ENCODE measurements around the gene ITGB4. TPM values are rescaled to one million over a fixed set of nuclear protein-coding genes. Genes with fewer than 3 reads are reported as not detected.
A peak's percentile ranks its signal among the peaks of the same experiment; 100 is the strongest.

The ITGB4 gene
- total RNA-seq, 1 donor from 2014 or later, result 82.2 TPM

DNA sequence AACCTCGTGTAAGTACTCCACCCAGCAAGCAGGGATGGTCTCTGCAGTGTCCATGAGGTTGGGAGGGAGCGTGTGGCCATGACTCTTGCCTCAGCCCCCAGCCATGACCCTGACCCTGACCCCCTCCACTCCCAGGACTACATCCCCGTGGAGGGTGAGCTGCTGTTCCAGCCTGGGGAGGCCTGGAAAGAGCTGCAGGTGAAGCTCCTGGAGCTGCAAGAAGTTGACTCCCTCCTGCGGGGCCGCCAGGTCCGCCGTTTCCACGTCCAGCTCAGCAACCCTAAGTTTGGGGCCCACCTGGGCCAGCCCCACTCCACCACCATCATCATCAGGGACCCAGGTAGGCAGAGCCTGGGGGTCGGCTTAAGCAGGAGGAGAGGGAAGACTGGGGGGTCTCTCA lies 27.4 kb downstream of the ITGB4 start:
- peaks cover 15% of the 10 kb centered on the region for H3K4me1 ChIP-seq
- H3K27me3 ChIP-seq, result no peaks in the 10 kb centered on the region
- no peaks in the 10 kb centered on the region for H3K9me3 ChIP-seq
- intact Hi-C loops (cut with DNase I), result no loop called here
- TF ChIP-seq, protein P1, sequence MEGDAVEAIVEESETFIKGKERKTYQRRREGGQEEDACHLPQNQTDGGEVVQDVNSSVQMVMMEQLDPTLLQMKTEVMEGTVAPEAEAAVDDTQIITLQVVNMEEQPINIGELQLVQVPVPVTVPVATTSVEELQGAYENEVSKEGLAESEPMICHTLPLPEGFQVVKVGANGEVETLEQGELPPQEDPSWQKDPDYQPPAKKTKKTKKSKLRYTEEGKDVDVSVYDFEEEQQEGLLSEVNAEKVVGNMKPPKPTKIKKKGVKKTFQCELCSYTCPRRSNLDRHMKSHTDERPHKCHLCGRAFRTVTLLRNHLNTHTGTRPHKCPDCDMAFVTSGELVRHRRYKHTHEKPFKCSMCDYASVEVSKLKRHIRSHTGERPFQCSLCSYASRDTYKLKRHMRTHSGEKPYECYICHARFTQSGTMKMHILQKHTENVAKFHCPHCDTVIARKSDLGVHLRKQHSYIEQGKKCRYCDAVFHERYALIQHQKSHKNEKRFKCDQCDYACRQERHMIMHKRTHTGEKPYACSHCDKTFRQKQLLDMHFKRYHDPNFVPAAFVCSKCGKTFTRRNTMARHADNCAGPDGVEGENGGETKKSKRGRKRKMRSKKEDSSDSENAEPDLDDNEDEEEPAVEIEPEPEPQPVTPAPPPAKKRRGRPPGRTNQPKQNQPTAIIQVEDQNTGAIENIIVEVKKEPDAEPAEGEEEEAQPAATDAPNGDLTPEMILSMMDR (IDR thresholded peaks at IDR 0.05), result no peak
- no peak overlapping the region for H3K27ac ChIP-seq
- no peak for ATAC-seq
- no peak for DNase-seq
- no peaks in the 10 kb centered on the region for H3K36me3 ChIP-seq
- no peak overlapping the region for H3K4me3 ChIP-seq

DNA sequence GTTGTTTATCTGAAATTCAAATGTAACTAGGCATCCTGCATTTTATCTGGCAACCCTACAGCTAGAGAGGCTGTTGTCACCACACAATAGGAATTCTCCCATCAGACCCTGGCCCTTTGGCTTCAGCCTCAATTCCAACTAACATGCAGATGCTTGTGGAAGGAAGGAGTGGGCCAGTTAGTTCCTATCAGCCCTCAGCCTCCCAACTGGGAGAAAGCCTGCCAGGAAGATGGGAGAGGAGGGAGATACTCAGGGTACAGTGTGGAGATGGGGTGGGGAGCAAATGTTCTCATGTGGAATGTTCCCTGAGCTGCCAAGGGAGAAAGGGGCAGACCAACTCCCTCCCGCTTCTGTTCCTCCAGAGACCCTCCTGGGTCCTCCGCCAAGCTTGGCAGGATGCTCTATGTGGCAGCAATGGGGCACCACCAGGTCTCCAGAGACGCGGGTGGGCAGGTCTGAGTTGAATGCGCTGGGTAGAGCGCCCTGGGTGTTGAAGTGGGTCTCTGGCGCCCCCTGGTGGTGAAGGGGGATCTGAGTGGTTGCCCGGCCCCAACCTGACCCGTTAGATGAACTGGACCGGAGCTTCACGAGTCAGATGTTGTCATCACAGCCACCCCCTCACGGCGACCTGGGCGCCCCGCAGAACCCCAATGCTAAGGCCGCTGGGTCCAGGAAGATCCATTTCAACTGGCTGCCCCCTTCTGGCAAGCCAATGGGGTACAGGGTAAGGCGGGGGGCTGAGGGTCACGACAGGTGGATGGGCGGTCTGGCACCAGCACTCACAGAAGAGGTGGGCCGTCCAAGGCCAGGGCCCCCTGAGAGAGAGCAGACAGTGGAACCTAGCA lies 28.5 kb downstream of the ITGB4 start:
- intact Hi-C loops (cut with DNase I), result loop anchor here (5.0 kb wide), 1 partner anchor 72 kb away; no protein-coding TSS in a partner anchor
- no peaks in the 10 kb centered on the region for H3K36me3 ChIP-seq
- TF ChIP-seq, protein P1 (IDR thresholded peaks at IDR 0.05), result peak; percentile 96
- ATAC-seq (peak; percentile 79), DNase-seq (peak; percentile 93)
- H3K4me3 ChIP-seq, result no peak overlapping the region
- no peaks in the 10 kb centered on the region for H3K27me3 ChIP-seq
- H3K4me1 ChIP-seq, result peaks cover 23% of the 10 kb centered on the region
- no peak overlapping the region for H3K27ac ChIP-seq
- no peaks in the 10 kb centered on the region for H3K9me3 ChIP-seq

DNA sequence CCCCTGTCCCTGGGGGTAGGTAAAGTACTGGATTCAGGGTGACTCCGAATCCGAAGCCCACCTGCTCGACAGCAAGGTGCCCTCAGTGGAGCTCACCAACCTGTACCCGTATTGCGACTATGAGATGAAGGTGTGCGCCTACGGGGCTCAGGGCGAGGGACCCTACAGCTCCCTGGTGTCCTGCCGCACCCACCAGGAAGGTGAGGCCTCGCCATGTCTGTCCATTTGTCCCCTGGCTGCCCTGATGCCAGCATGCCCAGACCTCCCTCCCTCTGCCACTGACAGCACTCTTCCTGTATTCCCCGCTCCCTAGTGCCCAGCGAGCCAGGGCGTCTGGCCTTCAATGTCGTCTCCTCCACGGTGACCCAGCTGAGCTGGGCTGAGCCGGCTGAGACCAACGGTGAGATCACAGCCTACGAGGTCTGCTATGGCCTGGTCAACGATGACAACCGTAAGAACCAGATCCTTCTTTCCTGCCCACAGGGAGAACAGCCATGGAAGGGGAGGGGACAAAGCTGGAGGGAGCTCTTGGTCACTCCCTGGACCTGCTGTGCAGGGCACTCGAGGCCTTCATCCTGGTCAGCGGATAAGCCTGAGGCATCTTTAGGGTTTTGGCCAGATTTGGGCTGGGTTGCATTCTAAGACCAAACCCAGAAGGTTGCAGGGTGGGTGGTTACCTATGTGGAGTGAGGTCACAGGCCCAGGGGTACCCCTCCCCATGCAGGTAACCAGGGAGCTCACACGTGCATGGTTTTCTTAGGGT lies 29.6 kb downstream of the ITGB4 start:
- Histone ChIP-seq H3K27ac (no peak overlapping the region), H3K9me3 (no peaks in the 10 kb centered on the region), H3K4me3 (no peak overlapping the region), H3K36me3 (no peaks in the 10 kb centered on the region), H3K4me1 (peaks cover 23% of the 10 kb centered on the region), H3K27me3 (no peaks in the 10 kb centered on the region)
- ATAC-seq (no peak), DNase-seq (no peak)
- TF ChIP-seq, protein P1 (IDR thresholded peaks at IDR 0.05), result no peak
- intact Hi-C loops (cut with DNase I), result loop anchor here (5.0 kb wide), 1 partner anchor 74 kb away; no protein-coding TSS in a partner anchor

DNA sequence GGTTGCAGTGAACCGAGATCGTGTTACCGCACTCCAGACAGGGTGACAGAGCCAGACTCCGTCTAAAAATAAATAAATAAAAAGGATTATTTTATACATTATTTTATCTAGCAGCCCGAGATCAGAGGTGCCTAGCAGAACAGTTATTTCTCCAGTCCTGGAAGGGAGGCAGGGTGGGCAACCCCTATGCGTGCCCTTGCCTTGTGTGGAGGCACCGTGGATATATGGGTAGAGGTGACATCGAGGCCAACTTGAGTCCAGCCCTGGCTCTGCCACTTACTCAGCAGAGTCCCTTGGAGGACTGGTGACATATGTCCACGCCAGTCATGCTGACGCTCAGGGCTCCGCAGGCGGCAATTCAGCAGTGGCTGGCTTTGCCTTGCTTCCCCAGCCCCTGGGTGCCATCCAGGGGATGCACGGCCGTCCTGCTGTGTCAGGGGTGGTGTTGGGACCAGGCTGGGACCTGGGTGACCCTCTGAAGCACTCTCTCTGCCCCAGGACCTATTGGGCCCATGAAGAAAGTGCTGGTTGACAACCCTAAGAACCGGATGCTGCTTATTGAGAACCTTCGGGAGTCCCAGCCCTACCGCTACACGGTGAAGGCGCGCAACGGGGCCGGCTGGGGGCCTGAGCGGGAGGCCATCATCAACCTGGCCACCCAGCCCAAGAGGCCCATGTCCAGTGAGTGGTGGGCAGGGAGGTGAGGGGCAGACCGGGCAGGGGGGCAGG lies 30.6 kb downstream of the ITGB4 start:
- no peak for ATAC-seq
- peaks cover 23% of the 10 kb centered on the region for H3K4me1 ChIP-seq
- no peak for DNase-seq
- H3K9me3 ChIP-seq, result no peaks in the 10 kb centered on the region
- H3K4me3 ChIP-seq, result no peak overlapping the region
- H3K27me3 ChIP-seq, result no peaks in the 10 kb centered on the region
- no peaks in the 10 kb centered on the region for H3K36me3 ChIP-seq
- intact Hi-C loops (cut with DNase I), result loop anchor here (5.0 kb wide), 1 partner anchor 75 kb away; no protein-coding TSS in a partner anchor
- no peak overlapping the region for H3K27ac ChIP-seq
- TF ChIP-seq, protein P1 (IDR thresholded peaks at IDR 0.05), result no peak

DNA sequence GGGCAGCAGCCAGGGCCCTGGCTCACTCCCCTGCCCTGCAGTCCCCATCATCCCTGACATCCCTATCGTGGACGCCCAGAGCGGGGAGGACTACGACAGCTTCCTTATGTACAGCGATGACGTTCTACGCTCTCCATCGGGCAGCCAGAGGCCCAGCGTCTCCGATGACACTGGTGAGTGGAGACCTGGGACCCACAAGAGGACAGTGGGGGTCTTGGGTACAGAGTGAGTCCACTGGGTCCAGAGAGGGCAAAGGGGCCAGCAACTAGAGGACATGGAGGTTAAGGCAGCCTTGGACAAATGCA lies 31.1 kb downstream of the ITGB4 start:
- Histone ChIP-seq H3K9me3 (no peaks in the 10 kb centered on the region), H3K27ac (no peak overlapping the region), H3K4me1 (peaks cover 22% of the 10 kb centered on the region), H3K27me3 (no peaks in the 10 kb centered on the region), H3K36me3 (peaks cover under 1% of the 10 kb centered on the region), H3K4me3 (no peak overlapping the region)
- TF ChIP-seq, protein P1 (IDR thresholded peaks at IDR 0.05), result no peak
- intact Hi-C loops (cut with DNase I), result loop anchor here (5.0 kb wide), 1 partner anchor 75 kb away; no protein-coding TSS in a partner anchor
- DNase-seq (no peak), ATAC-seq (no peak)
